Esophagus (tissue), 2 donors: ENCODE data around the gene MZF1. TPM values are rescaled to one million over a fixed set of nuclear protein-coding genes. Genes with fewer than 3 reads are reported as not detected.

Experiments
- H3K27ac ChIP-seq, 2 donors: one replicate each; pipeline ENCODE4 v1.5.1; 2013; ENCODE audit warnings: low read depth in 2 of 2, mild to moderate bottlenecking in 2 of 2, inconsistent platforms in 1 of 2, low read length in 1 of 2, moderate library complexity in 1 of 2
- H3K27me3 ChIP-seq, 2 donors: one replicate each; pipeline ENCODE4 v1.6.1; 2013; ENCODE audit warnings: low read length in 2 of 2, control low read depth in 1 of 2, mild to moderate bottlenecking in 1 of 2; ENCODE audit not compliant: insufficient read depth in 2 of 2, control insufficient read depth in 1 of 2
- H3K36me3 ChIP-seq, 2 donors: one replicate each; pipeline ENCODE4 v1.6.1; 2013; ENCODE audit warnings: low read length in 1 of 2; ENCODE audit not compliant: control insufficient read depth in 2 of 2, insufficient read depth in 2 of 2
- H3K4me1 ChIP-seq, 2 donors: one replicate each; pipeline ENCODE4 v1.6.1; 2013; ENCODE audit warnings: low read length in 1 of 2; ENCODE audit not compliant: control insufficient read depth in 2 of 2, insufficient read depth in 2 of 2
- H3K4me3 ChIP-seq, 2 donors: one replicate each; pipeline ENCODE4 v1.5.1; 2013; ENCODE audit warnings: low read length in 2 of 2, mild to moderate bottlenecking in 2 of 2, low read depth in 1 of 2, moderate library complexity in 1 of 2
- H3K9me3 ChIP-seq, 2 donors: one replicate each; pipeline ENCODE4 v1.6.1; 2013; ENCODE audit warnings: mild to moderate bottlenecking in 2 of 2, low read depth in 1 of 2, low read length in 1 of 2, moderate library complexity in 1 of 2; ENCODE audit not compliant: control insufficient read depth in 2 of 2, insufficient read depth in 1 of 2
- WGBS, 2 donors: extraction: QIAGEN DNeasy Blood & Tissue Kit; methylation state at CpG; one replicate each; pipeline ENCODE4 v1.1.7; 2013; 5-methylcytosine and 5-hydroxymethylcytosine counted together
- polyA plus RNA-seq, 2 donors: library from polyadenylated mRNA; stranded (reverse); fragments of 200-250 nt; gene quantifications; one replicate each; pipeline ENCODE4 v1.2.3, GENCODE V29; 2013
- donor health status: healthy with polysubstance abuse.
- donor health status: Bipolar disorder and iron deficiency.

The MZF1 gene
- polyA plus RNA-seq, 2 donors = 15.3 to 35.9 TPM

- Histone ChIP-seq H3K27me3 (no peaks in the 10 kb centered on the region), H3K4me1 (peaks cover 13 to 30% of the 10 kb centered on the region in 2 donors), H3K9me3 (no peaks in the 10 kb centered on the region), H3K4me3 (no peak overlapping the region), H3K36me3 (peaks cover 0 to 16% of the 10 kb centered on the region in 2 donors), H3K27ac (peak overlapping the region; percentile 49 to 75)
- WGBS, 2 donors = 79 to 80% methylated on average over 10 of the region's 10 CpGs
Measured at GRCh38 chr19:58513213-58513693, 59.9 kb downstream of the MZF1 start.

Other genes with a start within 250 kb of the MZF1 start
- gene ZSCAN22, start 246.3 kb downstream of the MZF1 start, polyA plus RNA-seq = 1 to 10 TPM in 1 of 2 donors, under 1 TPM in 1; 0.87 to 1.0 TPM
- 10 to 100 TPM in 1 of 2 donors, 1 to 10 TPM in 1; 5.4 to 10.6 TPM for gene A1BG, start 219.8 kb downstream of the MZF1 start, polyA plus RNA-seq
- 1 to 10 TPM in 1 of 2 donors, under 1 TPM in 1; 0.96 to 2.2 TPM for gene ZNF497, start 210.6 kb downstream of the MZF1 start, polyA plus RNA-seq
- gene ZNF837, start 192.3 kb downstream of the MZF1 start, polyA plus RNA-seq = 1 to 10 TPM; 2.5 to 2.8 TPM
- gene RPS5, start 186.1 kb downstream of the MZF1 start, polyA plus RNA-seq = 1,000 to 10,000 TPM in 1 of 2 donors, 100 to 1,000 TPM in 1; 725 to 1,912 TPM
- gene RNF225, start 177.7 kb downstream of the MZF1 start, polyA plus RNA-seq = 1 to 10 TPM; 1.6 to 4.6 TPM
- gene ZNF584, start 164.7 kb downstream of the MZF1 start, polyA plus RNA-seq = 1 to 10 TPM; 3.9 to 8.9 TPM
- gene ZNF132, start 133.2 kb downstream of the MZF1 start, polyA plus RNA-seq = under 1 TPM; 0.83 to 0.89 TPM
- 1 to 10 TPM; 2.4 to 2.8 TPM for gene ZNF324B, start 121.7 kb downstream of the MZF1 start, polyA plus RNA-seq
- gene ZNF324, start 106.3 kb downstream of the MZF1 start, polyA plus RNA-seq = 1 to 10 TPM; 5.1 to 5.6 TPM
- gene ZNF446, start 97.0 kb downstream of the MZF1 start, polyA plus RNA-seq = 1 to 10 TPM; 6.9 to 9.9 TPM
- gene SLC27A5, start 61.3 kb downstream of the MZF1 start, polyA plus RNA-seq = 1 to 10 TPM; 7.0 to 7.2 TPM
- gene ZBTB45, start 53.5 kb downstream of the MZF1 start, polyA plus RNA-seq = 1 to 10 TPM; 6.4 to 7.4 TPM
- gene TRIM28, start 29.3 kb downstream of the MZF1 start, polyA plus RNA-seq = 100 to 1,000 TPM; 159 to 175 TPM
- 100 to 1,000 TPM; 174 to 262 TPM for gene CHMP2A, start 18.2 kb downstream of the MZF1 start, polyA plus RNA-seq
- 10 to 100 TPM; 22.7 to 41.4 TPM for gene UBE2M, start 14.7 kb downstream of the MZF1 start, polyA plus RNA-seq